ENCODE measurements around the gene TJP1.
"Not testable (repeated sequence)": the region's sequence is repeated elsewhere in the genome, so short reads cannot be mapped to it uniquely, and the experiment has no call there.

Gene TJP1

DNA sequence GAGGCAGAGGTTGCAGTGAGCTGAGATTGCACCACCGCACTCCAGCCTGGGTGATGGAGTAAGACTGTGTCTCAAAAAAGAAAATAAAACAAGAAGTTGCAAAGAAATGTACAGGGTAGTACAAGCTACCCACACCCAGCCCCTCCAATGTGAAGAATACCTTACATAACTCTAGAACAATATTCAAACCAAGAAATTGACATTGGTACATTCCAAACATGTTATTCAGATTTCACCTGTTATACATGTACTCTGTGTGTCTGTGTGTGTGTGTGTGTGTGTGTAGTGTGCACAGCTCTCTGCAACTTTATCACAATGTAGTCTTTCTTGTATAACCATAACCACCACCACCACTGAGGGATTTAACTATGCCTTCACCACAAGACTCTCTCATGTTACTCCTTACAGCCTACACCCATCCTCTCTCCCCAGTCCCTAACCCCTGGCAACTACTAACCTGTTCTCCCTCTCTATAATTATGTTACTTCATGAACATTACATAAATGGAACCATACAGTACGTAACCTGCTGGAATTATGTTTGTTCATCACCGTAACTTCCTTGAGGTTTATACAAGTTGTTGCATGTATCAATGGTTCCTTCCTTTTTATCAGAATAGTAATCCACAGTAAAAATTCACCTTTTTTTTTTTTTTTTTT lies 16.2 kb upstream of the TJP1 start:
- no peak for DNase-seq

DNA sequence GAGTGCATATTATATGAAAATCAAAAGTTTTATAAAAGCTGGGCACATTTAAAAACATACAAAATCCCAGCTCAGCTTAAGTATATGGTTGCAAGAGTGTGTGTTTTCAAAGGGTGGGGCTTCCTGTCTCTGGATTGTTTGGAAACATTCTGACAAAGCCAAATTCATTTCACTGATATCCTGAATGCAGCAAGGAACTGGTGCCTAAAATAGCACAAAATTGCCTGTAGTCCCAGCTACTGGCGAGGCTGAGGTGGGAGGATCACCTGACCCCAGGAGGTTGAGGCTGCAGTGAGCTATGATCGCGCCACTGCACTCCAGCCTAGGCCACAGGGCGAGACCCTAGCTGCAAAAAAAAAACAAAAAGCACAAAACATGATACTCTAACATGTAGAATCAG lies 13.0 kb upstream of the TJP1 start:
- no peak for DNase-seq

GRCh38 chr15:29832709-29833108 lies 10.4 kb upstream of the TJP1 start:
- no peak for DNase-seq

- DNase-seq, result no peak
These were observed 4.9 kb upstream of the TJP1 start for GRCh38 chr15:29826908-29827820.

DNA sequence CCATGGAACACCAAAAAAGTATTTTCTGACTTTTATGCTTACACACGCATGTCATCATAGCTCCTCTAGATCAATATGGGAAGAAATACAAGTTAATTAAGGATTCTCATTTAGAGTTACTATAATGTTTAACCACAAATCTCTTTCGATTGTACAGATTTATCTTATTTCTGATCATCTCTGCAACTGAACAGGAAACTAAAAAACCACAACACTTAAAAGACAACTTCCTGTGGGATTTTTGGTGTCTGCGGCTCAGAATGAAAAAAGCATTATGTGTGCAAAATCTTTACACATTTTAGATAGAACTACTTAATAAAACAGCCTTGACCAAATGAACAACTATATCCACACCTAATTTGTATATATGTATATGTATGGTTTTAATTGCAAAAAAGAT lies 3.0 kb upstream of the TJP1 start:
- DNase-seq, result no peak

- DNase-seq, result no peak
These were observed 604 bp upstream of the TJP1 start for GRCh38 chr15:29822684-29823459.

DNA sequence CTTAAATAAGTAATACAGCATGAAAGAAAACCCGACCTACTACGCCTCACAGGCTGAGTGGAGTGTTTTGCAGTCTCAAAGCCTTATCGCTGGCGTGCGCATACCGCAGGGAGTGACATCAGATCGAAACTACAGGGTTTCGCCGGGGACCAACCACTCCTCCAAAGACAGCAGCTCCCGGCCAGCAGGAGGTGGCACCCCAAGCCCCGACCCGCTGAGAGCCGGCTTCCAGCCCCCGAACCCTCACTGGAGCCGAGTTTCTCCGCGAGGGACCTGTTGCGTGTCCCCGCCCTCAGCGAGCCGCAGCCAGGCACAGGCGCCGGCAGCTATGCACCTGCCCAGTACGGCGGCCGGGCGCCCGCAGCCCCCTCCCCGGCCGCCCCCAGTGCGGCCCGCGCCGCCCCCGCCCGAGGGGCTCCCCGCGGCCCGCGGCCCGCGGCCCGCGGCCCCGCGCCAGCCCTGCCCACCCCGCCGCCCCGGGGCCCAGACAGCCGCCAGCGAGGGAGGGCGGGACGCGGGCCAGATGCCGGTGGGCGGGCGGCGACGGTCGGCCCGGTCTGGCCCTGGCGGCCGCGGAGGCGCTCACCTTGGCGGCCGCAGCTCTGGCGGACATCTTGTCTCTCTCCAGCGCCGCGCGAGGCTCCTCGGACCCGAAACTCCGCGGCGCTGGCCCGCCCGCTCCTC lies 710 bp downstream of the TJP1 start:
- DNase-seq, result peak in 1 of 2 donors; percentile 8

GRCh38 chr15:29820394-29821154 lies 1.7 kb downstream of the TJP1 start:
- DNase-seq, result no peak

- no peak for DNase-seq
These were observed 2.3 kb downstream of the TJP1 start for GRCh38 chr15:29819979-29820378.

DNA sequence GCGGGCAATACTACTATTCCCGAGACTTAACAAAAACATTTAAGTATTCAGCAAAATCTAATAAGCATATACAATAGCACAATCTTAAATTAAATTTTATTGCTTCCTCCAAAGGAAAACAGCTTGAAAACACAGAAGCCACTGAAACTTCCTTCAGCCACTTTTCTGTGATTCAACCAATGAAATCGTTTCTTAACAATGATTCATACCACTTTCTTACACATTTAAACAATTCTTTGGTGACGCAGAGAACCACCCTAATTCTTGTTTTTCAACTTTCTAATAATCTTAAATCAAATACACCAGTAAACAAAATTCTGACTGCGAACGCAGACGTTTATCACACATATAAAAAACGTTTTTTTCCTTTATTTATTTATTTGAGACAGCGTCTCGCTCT lies 4.1 kb downstream of the TJP1 start:
- no peak for DNase-seq

DNA sequence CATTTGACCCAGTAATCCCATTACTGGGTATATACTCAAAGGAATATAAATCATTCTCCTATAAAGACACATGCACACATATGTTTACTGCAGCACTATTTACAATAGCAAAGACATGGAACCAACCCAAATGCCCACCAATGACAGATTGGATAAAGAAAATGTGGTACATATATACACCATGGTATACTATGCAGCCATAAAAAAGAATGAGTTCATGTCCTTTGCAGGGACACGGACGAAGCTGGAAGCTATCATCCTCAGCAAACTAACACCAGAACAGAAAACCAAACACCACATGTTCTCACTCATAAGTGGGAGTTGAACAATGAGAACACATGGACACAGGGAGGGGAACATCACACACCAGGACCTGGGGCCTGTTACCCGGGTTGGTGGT lies 4.8 kb downstream of the TJP1 start:
- not testable (repeated sequence) for DNase-seq

- DNase-seq, result no peak
These were observed 7.1 kb downstream of the TJP1 start for GRCh38 chr15:29815000-29815710.

DNA sequence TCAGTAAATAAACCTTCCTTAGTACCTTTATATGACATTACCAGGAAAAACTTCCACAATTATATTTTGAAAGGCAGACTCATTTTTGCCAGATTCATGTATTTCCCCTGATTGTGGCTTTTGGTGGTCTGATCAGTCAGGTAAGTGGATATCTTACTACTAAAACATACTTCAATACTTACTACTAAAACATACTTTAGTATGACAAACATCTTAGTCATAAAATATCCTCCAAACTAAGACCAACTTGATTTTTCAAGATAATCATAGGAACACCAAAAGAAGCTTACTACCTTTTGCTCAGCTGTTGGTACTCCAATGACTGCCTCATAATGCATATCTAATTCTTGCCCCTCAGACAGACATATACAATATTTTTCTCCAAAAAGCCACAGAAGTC lies 9.3 kb downstream of the TJP1 start:
- DNase-seq, result no peak

DNA sequence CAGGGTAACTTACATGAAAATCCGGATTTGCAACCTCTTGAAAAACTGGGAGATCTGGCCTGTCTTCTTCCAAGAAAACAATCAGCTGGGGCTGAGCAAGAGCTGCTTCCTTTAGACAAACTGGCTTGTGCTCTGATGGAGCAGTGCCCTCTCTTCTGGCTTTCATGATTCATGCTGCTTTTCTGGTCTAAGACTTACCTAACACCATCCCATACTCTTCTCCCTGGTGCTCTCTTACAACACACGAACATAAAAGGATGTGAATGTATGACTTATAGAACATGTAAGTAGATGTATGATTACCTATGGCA lies 9.9 kb downstream of the TJP1 start:
- DNase-seq, result no peak

GRCh38 chr15:29811691-29812383 lies 10.4 kb downstream of the TJP1 start:
- DNase-seq, result no peak

DNA sequence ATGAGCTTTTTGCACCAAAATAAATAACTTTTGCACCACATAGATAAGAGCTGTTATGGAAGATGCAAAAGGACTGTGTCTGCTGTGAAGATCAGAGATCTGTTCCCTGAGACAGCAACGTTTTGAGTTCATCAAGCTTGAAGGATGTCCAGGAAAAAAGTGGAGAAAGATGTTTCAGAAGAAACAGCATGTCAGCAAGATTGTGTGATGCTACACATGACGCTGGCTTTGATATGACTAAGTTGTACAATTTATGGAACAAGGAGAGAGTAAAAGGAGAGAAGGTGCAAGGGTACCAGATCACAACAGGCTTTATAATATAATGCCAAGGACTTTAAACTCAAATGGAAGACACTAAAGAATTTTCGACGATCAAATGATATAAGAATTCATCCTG lies 16.6 kb downstream of the TJP1 start:
- no peak for DNase-seq

GRCh38 chr15:29805043-29805707 lies 17.1 kb downstream of the TJP1 start:
- no peak for DNase-seq

GRCh38 chr15:29802411-29802810 lies 19.9 kb downstream of the TJP1 start:
- no peak for DNase-seq

DNA sequence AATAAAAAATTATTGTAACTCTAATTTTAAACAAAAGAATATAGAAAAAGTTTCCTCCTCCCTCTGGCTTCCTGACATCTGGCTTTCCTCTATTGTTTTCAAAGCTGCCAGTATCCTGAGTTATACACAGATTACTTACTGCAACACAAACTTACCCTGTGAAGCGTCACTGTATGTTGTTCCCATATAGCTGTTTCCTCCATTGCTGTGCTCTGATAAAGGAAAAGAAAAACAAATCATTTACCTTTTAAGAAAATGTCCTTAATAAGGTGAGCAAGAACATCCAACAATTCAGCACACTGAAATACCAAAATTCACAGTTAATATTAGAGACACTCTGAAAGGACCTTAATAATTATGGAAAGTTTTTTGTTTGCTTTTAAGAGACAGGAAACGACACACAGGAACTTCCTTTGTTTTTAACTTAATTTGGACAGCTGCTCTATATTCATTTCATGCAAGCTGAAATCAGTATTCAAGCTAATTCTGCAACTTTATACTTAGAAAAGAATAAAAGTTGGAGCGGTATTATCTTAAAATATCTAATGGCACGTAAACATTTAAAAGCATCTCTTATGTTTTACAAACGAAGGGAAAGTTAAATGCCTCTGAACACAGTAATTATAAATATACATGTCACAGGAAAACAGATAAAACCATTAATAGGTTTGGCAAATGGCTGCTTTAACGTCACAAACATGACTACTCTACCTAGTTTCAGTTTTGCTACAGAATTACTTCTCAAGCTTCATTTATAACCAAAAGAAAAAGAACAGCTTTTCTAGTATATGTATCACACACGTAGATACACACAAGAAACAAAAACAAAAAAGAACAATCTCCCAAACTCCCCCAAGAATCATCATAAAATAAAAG lies 21.5 kb downstream of the TJP1 start:
- no peak for DNase-seq

DNA sequence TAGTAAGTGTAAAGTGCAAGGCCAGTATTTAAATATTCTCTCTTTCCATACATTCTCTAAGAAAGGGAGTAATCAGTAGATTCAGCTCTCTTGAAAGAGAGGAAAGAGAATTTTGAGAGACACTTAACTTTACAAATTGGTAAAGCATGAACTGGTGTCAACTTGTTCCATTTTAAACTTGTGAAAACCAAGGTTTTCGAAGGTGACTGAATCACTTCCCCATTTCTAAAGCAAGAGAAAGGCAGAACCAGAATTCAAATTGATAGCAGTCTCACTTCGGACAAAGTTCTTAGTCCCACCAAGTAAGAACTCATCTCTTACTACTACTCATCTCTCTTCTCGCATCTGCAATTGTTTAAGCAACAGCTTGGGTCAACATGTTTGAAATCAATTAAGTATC lies 22.4 kb downstream of the TJP1 start:
- no peak for DNase-seq
